A673 (cell line): ENCODE data around the gene SMG7. TPM values are rescaled to one million over a fixed set of nuclear protein-coding genes. Genes with fewer than 3 reads are reported as not detected.
A peak's percentile ranks its signal among the peaks of the same experiment; 100 is the strongest.

Experiments
- BruUV-seq: library from RNA; stranded (reverse); fragments of 400-500 nt; replicated peaks from 2 replicates; lab custom pipeline; 2021; lab: Mats Ljungman, UMichigan
- CTCF ChIA-PET: fragments of 300-600 bp; sonication (Branson Sonifier 250); formaldehyde crosslinking; loops from one replicate; lab custom pipeline; 2022; ENCODE audit warnings: antibody characterized with exemption; lab: Charles Lee
- POLR2A ChIA-PET: fragments of 300-600 bp; sonication (Branson Sonifier 250); formaldehyde crosslinking; loops from one replicate; lab custom pipeline; 2022; ENCODE audit warnings: antibody characterized with exemption; ENCODE audit not compliant: low non-redundant PET; lab: Charles Lee
- DNase-seq: peaks from one replicate; pipeline ENCODE4 v3.0.0-alpha.2; 2015; ENCODE audit warnings: low spot score
- H3K27ac ChIP-seq: fragments of 200-600 bp; sonication (generic); 2 replicates; pipeline ENCODE4 v1.5.1; 2016; ENCODE audit warnings: mixed run types, low read depth, mild to moderate bottlenecking, mixed read lengths, antibody characterized with exemption, low read length; ENCODE audit not compliant: poor library complexity, severe bottlenecking
- H3K27me3 ChIP-seq: fragments of 200-600 bp; sonication (generic); replicated peaks from 2 replicates; pipeline ENCODE4 v1.6.1; 2017; ENCODE audit warnings: mixed run types, low read depth, mild to moderate bottlenecking, mixed read lengths, antibody characterized with exemption, low read length; ENCODE audit not compliant: insufficient read depth, poor library complexity
- H3K36me3 ChIP-seq: fragments of 200-600 bp; sonication (generic); 2 replicates; pipeline ENCODE4 v1.6.1; 2016; ENCODE audit warnings: mixed run types, mild to moderate bottlenecking, mixed read lengths, antibody characterized with exemption, low read length; ENCODE audit not compliant: insufficient read depth, poor library complexity, severe bottlenecking
- H3K4me1 ChIP-seq: fragments of 200-600 bp; sonication (generic); 2 replicates; pipeline ENCODE4 v1.6.1; 2017; ENCODE audit warnings: mixed run types, mild to moderate bottlenecking, mixed read lengths, antibody characterized with exemption, low read length; ENCODE audit not compliant: insufficient read depth, poor library complexity, severe bottlenecking
- H3K4me3 ChIP-seq: fragments of 200-600 bp; sonication (generic); 2 replicates; pipeline ENCODE4 v1.5.1; 2016; ENCODE audit warnings: low read depth, mixed run types, mild to moderate bottlenecking, mixed read lengths, low read length; ENCODE audit not compliant: poor library complexity, severe bottlenecking
- H3K9me3 ChIP-seq: fragments of 200-600 bp; sonication (generic); 2 replicates; pipeline ENCODE4 v1.6.1; 2016; ENCODE audit warnings: mixed run types, low read depth, mild to moderate bottlenecking, mixed read lengths, antibody characterized with exemption, low read length; ENCODE audit not compliant: poor library complexity, severe bottlenecking
- EZH2 ChIP-seq: fragments of 200-600 bp; sonication (generic); IDR thresholded peaks from 2 replicates; pipeline ENCODE4 v1.6.1; 2017; ENCODE audit warnings: borderline replicate concordance, low read depth, mild to moderate bottlenecking, mixed read lengths, antibody characterized with exemption, low read length; ENCODE audit not compliant: poor library complexity, severe bottlenecking
- intact Hi-C: fragments of 100-400 bp; cut with micrococcal nuclease; formaldehyde crosslinking; loops from one replicate; pipeline ENCODE4 v1.10.0; 2022; ENCODE audit not compliant: unreplicated experiment
- total RNA-seq: library from RNA; stranded (reverse); gene quantifications from 2 replicates; pipeline ENCODE4 v1.2.3, GENCODE V29; 2021
- TF ChIP-seq, protein P1 (sequence below): fragments of 300-800, 200-600 bp; sonication (generic); conservative IDR thresholded peaks from 2 replicates; pipeline ENCODE4 v1.5.1; 2017; ENCODE audit warnings: low read depth, mild to moderate bottlenecking, antibody characterized with exemption, low read length, moderate library complexity, mixed read lengths

The SMG7 gene
- total RNA-seq, 1 experiment from 2014 or later = 90.7 TPM

- intact Hi-C loops = loop anchor here (1.0 to 10.0 kb wide), 3 partner anchors 153 to 506 kb away; no protein-coding TSS in a partner anchor
- TSS peak; percentile 90 for BruUV-seq
- H3K9me3 ChIP-seq = no peaks in the 10 kb centered on the region
- peak; percentile 93 for DNase-seq
- CTCF ChIA-PET = no interaction called here
- H3K4me3 ChIP-seq = peak overlapping the region; percentile 98
- POLR2A ChIA-PET = no interaction called here
- TF ChIP-seq, protein P1, sequence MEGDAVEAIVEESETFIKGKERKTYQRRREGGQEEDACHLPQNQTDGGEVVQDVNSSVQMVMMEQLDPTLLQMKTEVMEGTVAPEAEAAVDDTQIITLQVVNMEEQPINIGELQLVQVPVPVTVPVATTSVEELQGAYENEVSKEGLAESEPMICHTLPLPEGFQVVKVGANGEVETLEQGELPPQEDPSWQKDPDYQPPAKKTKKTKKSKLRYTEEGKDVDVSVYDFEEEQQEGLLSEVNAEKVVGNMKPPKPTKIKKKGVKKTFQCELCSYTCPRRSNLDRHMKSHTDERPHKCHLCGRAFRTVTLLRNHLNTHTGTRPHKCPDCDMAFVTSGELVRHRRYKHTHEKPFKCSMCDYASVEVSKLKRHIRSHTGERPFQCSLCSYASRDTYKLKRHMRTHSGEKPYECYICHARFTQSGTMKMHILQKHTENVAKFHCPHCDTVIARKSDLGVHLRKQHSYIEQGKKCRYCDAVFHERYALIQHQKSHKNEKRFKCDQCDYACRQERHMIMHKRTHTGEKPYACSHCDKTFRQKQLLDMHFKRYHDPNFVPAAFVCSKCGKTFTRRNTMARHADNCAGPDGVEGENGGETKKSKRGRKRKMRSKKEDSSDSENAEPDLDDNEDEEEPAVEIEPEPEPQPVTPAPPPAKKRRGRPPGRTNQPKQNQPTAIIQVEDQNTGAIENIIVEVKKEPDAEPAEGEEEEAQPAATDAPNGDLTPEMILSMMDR = peak; percentile 72
- no peak for TF ChIP-seq EZH2
- no peaks in the 10 kb centered on the region for H3K27me3 ChIP-seq
- H3K4me1 ChIP-seq = peaks cover 14% of the 10 kb centered on the region
- H3K27ac ChIP-seq = peak overlapping the region; percentile 99
- H3K36me3 ChIP-seq = no peaks in the 10 kb centered on the region
These were observed 1.9 kb upstream of the SMG7 start for GRCh38 chr1:183470147-183470960.

DNA sequence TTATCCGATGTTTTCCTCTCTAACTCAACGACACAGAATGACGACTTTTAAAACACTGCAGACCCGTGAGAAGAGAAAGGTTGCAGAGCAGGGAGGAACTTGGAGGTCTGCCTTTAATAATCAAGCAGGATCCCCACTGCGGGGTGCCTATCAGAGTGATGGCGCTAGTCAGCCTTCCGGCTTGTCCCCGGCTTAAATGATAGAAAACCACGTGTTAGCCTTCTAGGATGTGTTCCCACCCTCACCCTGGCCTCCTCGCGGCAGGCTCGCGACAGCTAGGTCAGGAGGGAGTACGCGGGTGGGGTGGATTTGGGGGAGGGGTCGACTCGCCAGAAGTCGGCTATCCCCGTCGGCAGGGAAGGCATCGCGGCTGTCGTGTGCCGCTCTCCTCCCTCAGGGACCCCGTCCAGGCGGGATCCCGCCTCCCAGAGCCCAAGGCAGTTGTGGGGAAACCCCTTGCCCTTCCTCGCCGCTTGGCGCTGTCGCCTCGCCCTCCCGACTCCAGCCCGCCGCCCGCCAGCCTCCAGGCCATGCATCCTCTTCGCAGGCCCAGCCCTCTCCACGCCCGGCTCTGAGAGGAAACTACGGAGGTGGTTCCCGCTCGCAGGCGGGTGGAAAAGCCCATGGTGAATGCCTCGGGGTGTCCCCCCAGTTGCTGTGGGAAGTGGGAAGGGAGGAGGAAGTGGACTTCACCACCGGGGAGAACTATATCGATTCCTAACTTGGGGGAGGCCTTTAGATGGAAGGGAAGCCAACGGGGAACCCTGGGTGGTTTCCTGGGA is 1.1 kb upstream of the SMG7 start:
- H3K36me3 ChIP-seq = no peaks in the 10 kb centered on the region
- ChIA-PET CTCF (interaction anchor here (0.5 kb wide), 1 partner anchor 97 kb away, joined by 4 read pairs; no protein-coding TSS in a partner anchor), POLR2A (no interaction called here)
- no peaks in the 10 kb centered on the region for H3K9me3 ChIP-seq
- DNase-seq = peak; percentile 89
- peaks cover 14% of the 10 kb centered on the region for H3K4me1 ChIP-seq
- no peaks in the 10 kb centered on the region for H3K27me3 ChIP-seq
- H3K27ac ChIP-seq = peak overlapping the region; percentile 99
- intact Hi-C loops = loop anchor here (1.0 to 10.0 kb wide), 4 partner anchors 72 to 506 kb away; no protein-coding TSS in a partner anchor
- no TSS peak for BruUV-seq
- TF ChIP-seq, protein P1 = no peak; the same call in 1 of the 2 replicates
- TF ChIP-seq EZH2 = no peak
- H3K4me3 ChIP-seq = peak overlapping the region; percentile 98

GRCh38 chr1:183471743-183472487 is 384 bp upstream of the SMG7 start:
- intact Hi-C loops = loop anchor here (1.0 to 10.0 kb wide), 3 partner anchors 71 to 507 kb away; no protein-coding TSS in a partner anchor
- POLR2A ChIA-PET = no interaction called here
- TF ChIP-seq, protein P1 = no peak
- TF ChIP-seq EZH2 = no peak
- CTCF ChIA-PET = interaction anchor here (0.5 to 0.6 kb wide), 2 partner anchors 96 to 149 kb away, joined by 3 to 4 read pairs; no protein-coding TSS in a partner anchor
- Histone ChIP-seq H3K9me3 (no peaks in the 10 kb centered on the region), H3K4me1 (peaks cover 14% of the 10 kb centered on the region), H3K27ac (peak overlapping the region; percentile 99), H3K4me3 (peak overlapping the region; percentile 98), H3K36me3 (no peaks in the 10 kb centered on the region), H3K27me3 (no peaks in the 10 kb centered on the region)
- peak; percentile 100 for DNase-seq
- BruUV-seq = no TSS peak
